Ovary (tissue), 9 donors: ENCODE measurements around the gene SPON2. TPM values are rescaled to one million over a fixed set of nuclear protein-coding genes. Genes with fewer than 3 reads are reported as not detected.
"Not testable (repeated sequence)": the region's sequence is repeated elsewhere in the genome, so short reads cannot be mapped to it uniquely, and the experiment has no call there.

Experiments
- DNase-seq, 5 donors: peaks; one replicate each; pipeline ENCODE4 v3.0.0-alpha.2; 2019 to 2020
- H3K27ac ChIP-seq, 2 donors: fragments of 200-600 bp; one replicate each; pipeline versions ENCODE4 v1.5.1 to v1.8.0; 2019 to 2022
- H3K27me3 ChIP-seq: fragments of 200-600 bp; one replicate; pipeline ENCODE4 v1.8.0; 2022
- H3K36me3 ChIP-seq: fragments of 200-600 bp; sonication (generic); one replicate; pipeline ENCODE4 v1.5.1; 2019
- H3K4me1 ChIP-seq: one replicate; pipeline ENCODE4 v1.8.1; 2013; ENCODE audit warnings: mild to moderate bottlenecking, moderate library complexity; ENCODE audit not compliant: insufficient read depth
- H3K4me3 ChIP-seq: fragments of 200-600 bp; sonication (generic); one replicate; pipeline ENCODE4 v1.5.1; 2017
- H3K9me3 ChIP-seq, 2 donors: fragments of 200-600 bp in 1 of 2; sonication (generic) in 1 of 2; one replicate each; pipeline versions ENCODE4 v1.5.1 to v1.8.1; 2013 to 2019; ENCODE audit warnings: mild to moderate bottlenecking in 1 of 2, moderate library complexity in 1 of 2
- CTCF ChIP-seq, 3 donors: fragments of 450-650 bp in 2 of 3; fragments of 200-600 bp in 1 of 3; IDR thresholded peaks; one replicate each; pipeline versions ENCODE4 v1.5.1 to v1.8.0; 2016 to 2022; ENCODE audit warnings: antibody characterized with exemption in 3 of 3, mild to moderate bottlenecking in 1 of 3
- EP300 ChIP-seq: sonication (generic); formaldehyde crosslinking; IDR thresholded peaks from one replicate; pipeline ENCODE4 v1.6.1; 2017; ENCODE audit warnings: antibody characterized with exemption
- POLR2A ChIP-seq: fragments of 450-650 bp; IDR thresholded peaks from one replicate; pipeline ENCODE4 v1.6.1; 2017; ENCODE audit warnings: antibody characterized with exemption, mild to moderate bottlenecking, moderate library complexity
- WGBS, 3 donors: extraction: QIAGEN DNeasy Blood & Tissue Kit in 1 of 3; methylation state at CpG; one replicate each; pipeline versions ENCODE4 v1.1.5 to v1.1.7; 2013 to 2017; 5-methylcytosine and 5-hydroxymethylcytosine counted together
- intact Hi-C, 4 donors: fragments of 100-400 bp; cut with DNase I; formaldehyde crosslinking; loops; one replicate each; pipeline versions ENCODE4 v1.11.0 to v1.15.1; 2022 to 2023
- polyA plus RNA-seq, 2 donors: library from polyadenylated mRNA; stranded (reverse); fragments of 200-250 nt in 1 of 2; fragments of 350-450 nt in 1 of 2; fragmentation: Illumina TruSeq in 1 of 2; extraction: RNeasy Lipid Tissue Mini Kit (QIAGEN cat#74804) in 1 of 2; gene quantifications; one replicate each; pipeline ENCODE4 v1.2.3, GENCODE V29; 2013 to 2014
- total RNA-seq, 7 donors: library from RNA; depleted of rRNA in 2 of 7; stranded (reverse); fragments of >200 nt in 2 of 7; fragmentation: NEBNext Ultra II Directional in 3 of 7; extraction: Animal tissue kit (Norgen Biotek cat#: 25700) in 3 of 7; gene quantifications; one replicate each; pipeline versions ENCODE4 v1.1.0 to v1.2.4, GENCODE V29; 2016 to 2023
- donor health status: DM: no; HTN: no; CAD: no; lungs with moderate emphysema.
- donor health status: DM: no; HTN: no; CAD: no.
- donor health status: Bipolar disorder and iron deficiency.
- donor health status: DM: yes; HTN: yes; CAD: no.
- donor health status: DM: no; HTN: no; CAD: no.
- donor health status: DM: yes; HTN: yes; CAD: no.

The SPON2 gene
- total and polyA plus RNA-seq, 9 donors, result 8.0 to 104 (median 51.0) TPM

- Histone ChIP-seq H3K4me3 (no peak overlapping the region), H3K27ac (no peak overlapping the region), H3K36me3 (no peaks in the 10 kb centered on the region), H3K4me1 (no peaks in the 10 kb centered on the region), H3K9me3 (no peaks in the 10 kb centered on the region), H3K27me3 (no peaks in the 10 kb centered on the region)
- TF ChIP-seq EP300 (no peak), CTCF (IDR thresholded peaks at IDR 0.05) (peak; percentile 86 to 93 (median 90)), POLR2A (peak; percentile 13)
- intact Hi-C loops, result loop anchor here in 3 of 4 donors (2.0 to 5.0 kb wide), 3 partner anchors 222 to 227 kb away; no protein-coding TSS in a partner anchor
- 18 to 21% (median 20%) methylated on average over 13 of the region's 13 CpGs for WGBS, 3 donors
- DNase-seq, result peak; percentile 56 to 83 (median 75)
Measured at GRCh38 chr4:1130316-1131186, 41.8 kb downstream of the SPON2 start.

- no peak for DNase-seq
- no peak overlapping the region for H3K4me3 ChIP-seq
- intact Hi-C loops, result no loop called here
- no peak overlapping the region for H3K27ac ChIP-seq
- no peaks in the 10 kb centered on the region for H3K4me1 ChIP-seq
- no peaks in the 10 kb centered on the region for H3K9me3 ChIP-seq
- WGBS, 3 donors, result 31 to 54% (median 39%) methylated on average over 1 of the region's 1 CpG
- H3K27me3 ChIP-seq, result no peaks in the 10 kb centered on the region
- TF ChIP-seq CTCF (IDR thresholded peaks at IDR 0.05) (no peak), EP300 (no peak), POLR2A (no peak)
- H3K36me3 ChIP-seq, result no peaks in the 10 kb centered on the region
Measured at GRCh38 chr4:1126506-1126905, 45.9 kb downstream of the SPON2 start.

GRCh38 chr4:1125466-1125865 is 46.9 kb downstream of the SPON2 start:
- H3K4me1 ChIP-seq, DNase-seq, H3K27me3 ChIP-seq, H3K4me3 ChIP-seq, intact Hi-C loops, H3K9me3 ChIP-seq, H3K27ac ChIP-seq, H3K36me3 ChIP-seq: not testable (repeated sequence)
- WGBS, 3 donors, result 93 to 97% (median 96%) methylated on average over 4 of the region's 4 CpGs

- no peak overlapping the region for H3K4me3 ChIP-seq
- no peaks in the 10 kb centered on the region for H3K4me1 ChIP-seq
- no peaks in the 10 kb centered on the region for H3K9me3 ChIP-seq
- no peak overlapping the region for H3K27ac ChIP-seq
- no peak for DNase-seq
- 80 to 83% (median 82%) methylated on average over 4 of the region's 4 CpGs for WGBS, 3 donors
- no peaks in the 10 kb centered on the region for H3K36me3 ChIP-seq
- intact Hi-C loops, result no loop called here
- no peaks in the 10 kb centered on the region for H3K27me3 ChIP-seq
- TF ChIP-seq CTCF (IDR thresholded peaks at IDR 0.05) (no peak), POLR2A (no peak), EP300 (no peak)
Measured at GRCh38 chr4:1124818-1125217, 47.6 kb downstream of the SPON2 start.

- WGBS, 3 donors, result 88 to 89% (median 89%) methylated on average over 3 of the region's 3 CpGs
- TF ChIP-seq CTCF (IDR thresholded peaks at IDR 0.05) (no peak), EP300 (no peak), POLR2A (no peak)
- Histone ChIP-seq H3K36me3 (no peaks in the 10 kb centered on the region), H3K9me3 (no peaks in the 10 kb centered on the region), H3K27me3 (no peaks in the 10 kb centered on the region), H3K27ac (no peak overlapping the region), H3K4me1 (no peaks in the 10 kb centered on the region), H3K4me3 (no peak overlapping the region)
- no peak for DNase-seq
- intact Hi-C loops, result no loop called here
Measured at GRCh38 chr4:1122505-1122904, 49.9 kb downstream of the SPON2 start.
